HS-5 (cell line): ENCODE data around the gene CBFA2T2.
"Not testable (repeated sequence)": the region's sequence is repeated elsewhere in the genome, so short reads cannot be mapped to it uniquely, and the experiment has no call there.

ENCODE experiments used
- DNase-seq: peaks from one replicate; pipeline ENCODE4 v3.0.0-alpha.2; 2012; ENCODE audit warnings: low read depth

Gene CBFA2T2

DNA sequence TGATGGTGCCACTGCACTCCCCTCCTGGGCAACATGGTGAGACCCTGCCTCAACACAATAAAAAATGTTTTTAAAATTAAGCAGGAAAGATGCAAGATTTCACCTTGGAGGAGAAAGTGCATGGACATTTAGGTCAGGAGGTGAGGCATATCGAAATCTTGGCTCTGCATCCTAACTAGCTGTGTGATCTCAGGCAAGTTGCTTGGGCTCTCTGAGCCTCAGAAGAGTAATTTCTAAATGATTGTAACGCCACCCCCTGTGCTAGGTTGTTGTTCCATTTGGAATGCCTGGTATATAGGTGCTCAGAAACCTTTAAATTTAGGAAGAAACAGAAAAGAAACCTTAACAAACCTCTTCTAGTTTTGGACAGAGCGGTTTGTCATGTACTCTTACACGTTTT lies 136.3 kb downstream of the CBFA2T2 start:
- no peak for DNase-seq

DNA sequence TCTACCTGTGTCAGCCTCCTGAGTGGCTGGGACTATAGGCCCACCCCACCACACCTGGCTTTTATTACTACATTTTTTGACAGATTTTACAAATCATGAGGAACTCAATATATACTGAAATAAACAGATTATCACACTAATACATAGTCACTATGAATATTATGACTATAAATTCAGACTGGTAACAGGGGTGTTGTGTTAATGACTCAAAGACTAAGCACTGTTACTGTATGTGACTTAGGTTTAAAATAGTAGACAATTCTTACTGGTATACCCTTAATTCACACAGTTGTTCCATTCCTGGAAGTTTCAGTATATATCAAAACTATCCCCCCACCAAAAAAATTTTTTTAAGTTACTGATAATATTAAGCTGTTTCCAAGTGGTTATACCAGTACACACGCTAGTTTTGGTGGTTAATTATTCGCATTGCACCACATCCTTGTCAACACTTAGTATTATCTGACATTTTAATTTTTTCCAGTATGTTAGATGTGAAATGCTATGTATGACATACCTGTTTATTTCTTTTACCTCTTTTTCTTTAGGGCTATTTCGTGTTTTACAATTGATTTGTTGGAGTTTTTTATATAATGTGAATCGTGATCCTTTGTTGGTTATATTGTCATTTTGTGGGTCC lies 137.8 kb downstream of the CBFA2T2 start:
- DNase-seq = no peak

DNA sequence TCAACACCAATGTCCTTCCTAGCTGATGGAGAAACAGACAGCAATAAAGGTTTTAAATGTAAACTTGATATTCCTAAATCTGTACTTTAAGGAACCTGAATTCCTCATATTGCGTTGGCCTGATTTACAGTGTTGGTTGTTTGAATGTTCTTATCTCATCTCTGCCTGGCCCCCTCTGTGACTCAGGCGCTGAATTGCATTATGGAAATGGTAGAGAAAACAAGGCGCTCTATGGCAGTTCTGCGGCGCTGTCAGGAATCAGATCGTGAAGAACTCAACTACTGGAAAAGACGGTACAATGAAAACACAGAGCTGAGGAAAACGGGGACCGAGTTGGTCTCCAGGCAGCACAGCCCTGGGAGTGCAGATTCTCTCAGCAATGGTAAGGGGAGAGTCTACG lies 139.6 kb downstream of the CBFA2T2 start:
- DNase-seq = no peak

DNA sequence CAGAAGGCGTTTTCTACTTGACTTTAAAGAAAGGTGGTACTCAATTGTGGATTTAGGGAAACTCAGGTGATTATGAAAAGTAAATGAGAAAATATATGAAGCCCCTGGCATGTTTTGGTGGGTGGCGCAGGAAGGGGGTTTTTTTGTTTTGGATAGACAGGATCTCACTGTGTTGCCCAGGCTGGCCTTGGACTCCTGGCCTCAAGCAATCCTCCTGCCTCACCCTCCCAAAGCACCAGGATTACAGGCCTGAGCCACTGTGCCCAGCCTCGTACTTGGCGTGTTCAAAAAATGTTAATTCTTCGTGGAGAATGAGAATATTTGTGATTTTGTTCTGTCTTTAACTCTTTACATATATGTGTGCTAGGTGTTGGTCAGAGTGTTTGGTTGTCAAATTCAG lies 140.1 kb downstream of the CBFA2T2 start:
- DNase-seq = no peak

DNA sequence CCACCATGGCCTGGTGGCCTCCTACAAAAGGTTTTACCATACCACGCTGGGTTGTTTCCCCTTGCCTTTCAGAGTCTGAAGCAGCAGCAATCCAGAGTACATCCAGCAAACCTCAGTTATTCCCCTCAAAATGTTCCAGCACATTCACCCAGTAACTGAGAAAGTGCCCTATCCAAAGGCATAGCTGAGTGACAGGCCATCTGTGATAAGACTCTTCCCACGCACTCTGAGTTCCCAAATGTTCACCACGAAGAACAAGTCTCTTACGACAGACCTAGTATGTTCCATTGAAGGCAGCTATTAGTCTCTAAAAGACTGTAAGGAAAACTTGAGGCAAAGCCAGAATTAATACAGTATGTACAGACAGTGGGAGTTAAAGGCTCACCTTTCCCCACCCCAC lies 140.6 kb downstream of the CBFA2T2 start:
- no peak for DNase-seq

DNA sequence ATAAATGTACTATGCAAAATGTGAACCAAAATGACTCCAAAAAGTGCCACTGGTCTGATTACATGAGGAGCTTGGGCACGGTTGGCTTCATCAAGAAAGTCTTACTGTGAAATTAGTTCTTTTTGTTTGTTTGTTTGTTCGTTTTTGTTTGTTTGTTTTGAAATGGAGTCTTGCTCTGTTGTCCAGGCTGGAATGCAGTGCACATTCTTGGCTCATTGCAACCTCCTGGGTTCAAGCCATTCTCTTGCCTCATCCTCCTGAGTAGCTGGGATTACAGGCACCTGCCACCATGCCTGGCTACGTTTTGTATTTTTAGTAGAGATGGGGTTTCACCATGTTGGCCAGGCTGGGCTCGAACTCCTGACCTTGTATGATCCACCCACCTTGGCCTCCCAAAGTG lies 142.0 kb downstream of the CBFA2T2 start:
- DNase-seq = not testable (repeated sequence)

DNA sequence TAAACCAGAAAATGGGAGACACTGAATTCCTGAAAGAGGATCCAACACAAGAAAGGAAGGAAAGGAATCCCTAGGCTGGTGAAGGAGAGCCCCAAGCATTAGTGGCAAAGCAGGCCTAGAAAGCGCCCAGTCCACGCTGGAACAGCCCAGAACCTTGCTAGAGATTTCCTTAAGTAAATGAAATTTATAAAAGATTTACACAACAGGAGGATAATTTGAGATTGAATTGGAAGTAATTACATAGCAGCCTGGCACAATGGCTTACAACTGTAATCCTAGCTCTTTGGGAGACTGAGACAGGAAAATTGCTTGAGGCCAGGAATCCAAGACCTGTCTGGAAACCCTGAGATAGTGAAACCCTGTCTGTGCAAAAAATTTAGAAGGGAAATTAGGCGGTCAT lies 145.4 kb downstream of the CBFA2T2 start:
- DNase-seq = no peak

DNA sequence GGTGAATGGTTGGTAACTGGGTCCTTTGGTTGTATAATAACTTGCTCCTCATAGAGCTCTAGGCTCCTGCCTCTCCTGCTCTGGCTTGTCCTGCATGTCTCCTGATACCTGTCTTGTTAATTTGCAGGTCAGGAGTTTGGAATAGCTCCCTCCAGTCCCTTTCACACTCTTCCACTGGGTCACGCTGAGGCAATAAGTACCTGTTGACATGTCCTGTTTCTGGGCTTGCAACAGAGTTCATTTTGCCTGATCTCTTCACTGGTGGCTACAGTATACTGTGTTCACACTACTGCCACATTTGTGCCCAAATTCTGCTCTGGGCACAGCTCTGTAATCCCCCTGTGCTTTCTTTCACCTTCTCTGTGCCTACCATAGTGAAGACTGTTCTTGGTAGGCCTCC lies 146.9 kb downstream of the CBFA2T2 start:
- no peak for DNase-seq

DNA sequence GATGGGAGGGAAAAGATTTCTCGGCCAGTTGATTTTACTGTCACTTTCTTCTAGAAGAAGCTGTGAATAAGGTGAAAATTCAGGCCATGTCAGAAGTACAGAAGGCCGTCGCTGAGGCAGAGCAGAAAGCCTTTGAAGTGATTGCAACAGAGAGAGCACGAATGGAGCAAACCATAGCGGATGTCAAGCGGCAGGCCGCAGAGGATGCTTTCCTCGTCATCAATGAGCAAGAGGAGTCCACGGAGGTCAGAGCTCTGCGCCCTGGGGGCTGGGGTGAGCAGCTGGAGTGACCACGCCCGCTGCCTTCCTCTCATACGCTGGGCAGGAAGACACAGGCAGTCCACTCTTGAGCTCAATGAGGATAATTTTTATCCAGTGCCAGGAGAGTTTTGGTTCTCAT lies 150.4 kb downstream of the CBFA2T2 start:
- DNase-seq = no peak

DNA sequence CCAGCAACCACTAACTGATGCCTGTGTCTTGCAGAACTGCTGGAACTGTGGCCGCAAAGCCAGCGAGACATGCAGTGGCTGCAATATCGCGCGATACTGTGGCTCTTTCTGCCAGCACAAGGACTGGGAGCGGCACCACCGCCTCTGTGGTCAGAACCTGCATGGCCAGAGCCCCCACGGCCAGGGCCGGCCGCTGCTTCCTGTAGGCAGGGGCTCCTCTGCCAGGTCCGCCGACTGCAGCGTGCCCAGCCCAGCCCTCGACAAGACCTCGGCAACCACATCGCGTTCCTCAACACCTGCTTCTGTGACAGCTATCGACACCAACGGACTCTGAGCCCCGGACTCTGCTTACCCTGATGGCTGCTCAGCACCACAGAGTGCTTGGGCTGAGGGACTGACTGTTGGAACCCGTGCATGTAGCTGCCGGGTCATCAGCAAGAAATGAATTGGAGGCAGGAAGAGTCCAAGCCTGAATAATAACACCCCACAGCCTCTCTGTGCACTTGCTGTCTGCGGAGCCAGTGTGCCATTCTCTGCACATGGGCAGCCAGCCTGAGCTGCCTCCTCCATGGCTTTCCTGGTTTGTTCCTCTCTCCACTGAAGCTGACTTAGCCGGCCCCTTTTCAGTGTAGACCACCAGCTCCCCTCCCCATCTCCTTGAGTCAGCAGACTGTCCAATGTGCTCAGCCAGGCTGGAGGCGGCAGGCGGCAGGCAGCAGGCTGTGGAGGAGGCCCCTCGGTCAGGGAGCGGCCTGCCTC lies 154.6 kb downstream of the CBFA2T2 start:
- DNase-seq = no peak

DNA sequence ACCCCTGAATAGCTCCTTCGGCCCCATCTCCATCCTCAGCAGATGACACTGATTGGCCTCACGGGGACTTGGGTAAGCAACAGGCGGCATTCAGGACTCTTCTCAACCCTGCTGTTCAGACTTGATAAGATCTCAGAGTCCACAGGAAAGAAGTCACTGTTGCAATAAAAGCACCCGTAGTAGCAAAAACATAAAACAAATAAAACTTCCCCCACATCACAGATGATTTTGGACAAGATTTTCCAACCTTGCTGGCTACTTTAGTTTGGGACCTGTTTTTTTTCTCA lies 155.1 kb downstream of the CBFA2T2 start:
- DNase-seq = no peak

DNA sequence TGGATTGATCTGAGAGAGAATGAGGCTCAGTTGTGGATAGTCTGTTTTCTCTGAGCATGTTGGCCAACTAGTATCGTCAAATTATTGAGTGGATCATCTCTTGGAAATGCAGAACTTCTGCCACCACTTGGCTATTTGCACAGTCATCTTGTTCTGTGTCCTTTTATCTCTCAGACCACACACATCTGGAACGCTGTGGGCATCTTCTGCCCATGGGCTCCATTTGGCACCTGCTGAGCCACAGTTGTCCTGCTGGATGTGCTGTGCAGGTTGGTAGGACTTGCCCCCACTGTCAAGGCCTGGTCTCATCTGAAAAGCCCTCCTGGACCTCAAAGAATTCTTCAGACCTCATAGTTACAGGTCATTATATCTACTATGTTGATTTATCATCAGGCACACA lies 155.5 kb downstream of the CBFA2T2 start:
- DNase-seq = no peak

DNA sequence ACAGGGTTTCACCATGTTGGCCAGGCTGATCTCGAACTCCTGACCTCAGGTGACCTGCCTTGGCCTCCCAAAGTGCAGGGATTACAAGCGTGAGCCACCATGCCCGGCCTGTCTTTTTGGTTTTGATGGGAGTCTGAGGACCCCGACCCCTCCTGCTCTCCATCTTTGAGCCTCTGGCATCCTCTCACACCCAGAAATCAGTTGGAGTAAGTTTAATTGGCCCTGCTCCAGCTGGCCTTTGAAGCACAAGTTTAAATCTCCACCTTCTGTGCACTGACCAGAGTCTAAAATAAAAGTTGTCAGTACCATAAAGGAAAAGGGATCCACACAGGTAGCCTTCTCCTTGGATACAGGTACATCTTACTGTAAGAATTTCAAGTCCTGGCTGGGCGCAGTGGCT lies 156.3 kb downstream of the CBFA2T2 start:
- DNase-seq = no peak

DNA sequence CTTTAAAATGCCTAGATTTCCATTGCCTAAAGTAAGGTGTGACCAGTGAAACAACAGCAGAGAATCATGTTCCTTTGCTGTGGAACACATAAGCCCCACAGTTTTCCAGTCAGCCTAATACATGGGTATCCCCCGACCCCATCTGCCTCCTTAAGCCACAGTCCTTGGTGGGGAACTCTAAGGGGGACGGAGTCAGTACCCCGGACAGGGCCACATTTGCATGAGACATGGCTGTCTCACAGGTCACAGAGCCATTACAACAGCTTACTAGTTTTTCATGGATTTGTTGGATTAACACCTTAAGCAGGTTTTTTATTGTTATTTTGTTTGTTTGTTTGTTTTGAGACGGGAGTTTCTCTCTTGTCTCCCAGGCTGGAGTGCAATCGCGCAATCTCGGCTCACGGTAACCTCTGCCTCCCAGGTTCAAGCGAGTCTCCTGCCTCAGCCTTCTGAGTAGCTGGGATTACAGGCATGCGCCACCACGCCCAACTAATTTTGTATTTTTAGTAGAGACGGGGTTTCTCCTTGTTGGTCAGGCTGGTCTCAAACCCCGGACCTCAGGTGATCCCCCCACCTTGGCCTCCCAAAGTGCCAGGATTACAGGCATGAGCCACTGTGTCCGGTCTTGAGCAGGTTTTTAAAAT lies 157.2 kb downstream of the CBFA2T2 start:
- not testable (repeated sequence) for DNase-seq

DNA sequence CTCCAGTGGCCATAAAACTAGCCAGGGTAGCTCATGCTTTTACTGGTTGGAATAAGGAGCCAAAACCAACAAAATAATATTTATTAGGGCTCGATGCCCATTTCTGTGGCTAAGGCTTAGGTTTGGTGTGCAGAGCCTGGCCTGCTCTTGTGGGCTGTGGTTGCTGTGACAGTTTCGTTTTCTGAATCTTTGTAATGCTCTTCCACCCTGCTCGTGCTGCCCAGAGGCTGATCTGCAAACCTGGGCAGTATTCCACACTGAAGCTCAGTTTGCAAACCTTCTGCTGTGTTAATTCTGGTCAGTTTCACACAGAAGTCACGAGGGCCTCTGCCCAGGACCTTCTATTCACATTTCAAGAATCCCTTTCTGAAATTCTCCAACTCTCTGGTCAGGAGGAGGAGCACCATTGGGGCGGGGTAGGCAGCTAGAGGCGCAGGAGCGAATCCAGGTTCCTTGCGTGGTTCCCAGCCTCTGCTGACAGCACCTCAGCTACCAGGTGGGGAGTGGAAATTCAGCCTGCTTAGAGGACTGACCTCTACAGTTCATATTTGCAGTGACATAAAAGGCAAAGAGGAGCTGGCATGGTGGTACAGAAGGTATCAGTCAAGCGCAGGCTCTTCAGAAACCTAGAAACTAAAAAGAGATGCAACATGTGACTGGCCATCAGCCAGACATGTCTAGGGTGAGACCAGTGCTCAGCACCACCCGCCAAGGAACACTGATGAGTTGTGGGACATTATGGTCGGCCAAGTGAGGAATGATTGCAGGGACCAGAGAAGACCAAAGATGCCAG lies 157.9 kb downstream of the CBFA2T2 start:
- DNase-seq = no peak

DNA sequence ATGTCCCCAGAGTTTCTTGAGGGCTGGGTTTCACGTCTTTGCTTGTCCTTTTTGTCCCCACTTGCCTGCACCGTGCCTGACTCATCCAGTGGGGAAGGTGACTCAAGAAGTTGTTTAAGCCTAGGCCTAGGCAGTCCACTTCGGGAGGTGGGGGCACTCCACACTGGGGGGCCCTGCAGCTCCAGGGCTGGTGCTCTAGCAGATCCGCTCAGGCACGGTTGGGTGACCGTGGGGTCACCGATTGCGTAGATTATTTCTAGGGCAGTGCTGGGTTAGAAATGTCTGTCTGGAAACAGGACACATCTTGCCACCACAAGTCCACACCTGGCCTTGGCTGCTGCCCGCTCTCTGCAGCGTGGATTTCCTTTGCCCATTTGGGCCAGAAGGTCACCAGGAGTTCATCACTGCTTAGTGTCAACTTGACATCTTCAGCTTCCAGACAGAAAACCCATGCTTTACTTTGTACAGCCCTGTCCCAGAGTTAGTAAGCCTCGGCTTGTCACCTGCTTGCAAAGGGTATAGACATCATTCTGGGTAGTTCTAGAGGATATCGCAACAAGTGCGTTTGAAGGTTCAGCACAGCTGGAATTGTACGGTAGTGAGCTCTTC lies 158.6 kb downstream of the CBFA2T2 start:
- no peak for DNase-seq

DNA sequence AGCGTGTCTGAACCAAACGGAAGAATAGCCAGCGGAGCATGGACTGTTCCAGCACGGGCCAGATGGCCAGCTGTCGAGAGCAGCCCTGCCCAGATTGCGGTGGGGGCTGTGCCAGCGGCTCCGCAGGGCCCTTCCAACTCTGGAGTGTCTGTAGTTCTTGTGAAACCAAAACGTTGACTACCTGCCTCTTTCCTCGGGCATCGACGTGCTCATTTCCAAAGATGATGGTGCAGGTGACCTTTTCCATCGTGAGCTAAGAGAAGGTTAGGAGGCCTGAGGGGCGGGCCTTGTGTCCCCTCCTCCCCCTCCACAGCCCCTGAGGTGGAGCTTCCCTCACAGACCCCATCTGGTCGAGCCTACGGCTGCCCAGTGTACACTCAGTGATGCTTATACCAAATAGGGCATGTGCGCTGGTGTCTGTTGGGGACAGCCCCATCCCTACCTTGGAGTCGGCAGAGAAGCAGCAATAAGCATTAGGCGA lies 159.3 kb downstream of the CBFA2T2 start:
- DNase-seq = no peak

DNA sequence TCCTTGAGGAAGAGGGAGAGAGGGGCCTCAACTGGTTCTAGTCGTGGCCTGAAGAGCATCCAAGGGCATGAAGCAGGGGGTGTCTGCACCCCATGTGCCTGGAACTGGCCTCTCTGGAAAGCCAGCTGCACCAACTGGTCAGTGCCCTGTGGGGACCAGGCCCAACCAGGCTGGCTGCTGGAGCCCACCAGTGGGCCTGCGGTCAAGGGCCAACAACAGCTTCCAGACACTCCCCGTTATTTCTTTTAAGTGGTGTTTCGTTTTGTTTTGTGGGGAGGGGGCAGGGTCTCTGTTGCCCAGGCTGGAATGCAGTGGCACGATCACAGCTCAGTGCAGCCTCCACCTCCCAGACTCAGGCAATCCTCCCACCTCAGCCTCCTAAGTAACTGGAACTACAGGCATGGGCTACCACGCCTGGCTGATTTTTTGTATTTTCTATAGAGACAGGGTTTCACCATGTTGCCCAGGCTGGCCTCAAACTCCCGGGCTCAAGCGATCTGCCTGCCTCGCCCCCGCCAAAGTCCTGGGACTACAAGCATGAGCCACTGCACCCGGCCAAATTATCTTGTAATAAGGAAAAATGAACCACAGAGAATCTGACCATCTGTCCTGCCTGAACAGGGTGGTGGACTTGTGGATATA lies 160.3 kb downstream of the CBFA2T2 start:
- no peak for DNase-seq

DNA sequence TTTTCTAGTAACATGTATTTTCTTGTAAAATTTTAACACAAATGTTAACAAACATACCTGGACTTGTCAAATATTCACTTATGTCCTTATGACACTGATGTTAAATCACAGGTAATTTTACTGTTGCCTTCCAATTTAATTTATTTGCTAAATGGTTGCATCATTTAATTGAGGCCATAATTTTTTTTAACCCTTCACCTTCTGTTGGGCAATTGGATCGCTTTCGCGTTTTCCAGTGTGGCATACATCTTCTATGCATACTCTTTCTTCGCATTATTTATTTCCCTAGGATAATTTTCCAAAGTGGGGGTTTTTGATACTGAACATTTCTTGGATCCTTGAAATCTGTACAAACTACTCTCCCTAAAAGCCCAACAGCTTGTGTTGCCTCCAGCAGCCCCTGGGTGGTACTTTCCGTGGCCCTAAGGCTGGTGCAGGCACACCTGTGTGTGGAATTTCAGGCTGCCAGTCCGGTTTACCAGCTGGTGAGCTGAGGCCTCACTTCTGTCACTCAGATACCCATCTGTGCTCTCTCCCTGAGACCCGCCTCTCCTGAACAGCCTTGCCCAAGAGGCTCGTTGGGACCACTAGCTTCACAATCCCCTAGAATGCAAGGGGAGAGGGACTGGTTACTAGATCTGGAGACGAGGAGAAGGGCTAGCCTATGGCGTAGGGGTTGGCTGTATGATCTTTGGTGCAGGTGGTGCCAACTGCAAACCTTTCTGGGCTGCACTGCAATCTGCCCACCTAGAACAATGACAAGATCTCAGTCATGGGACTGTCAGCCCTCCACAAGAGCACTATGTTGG lies 161.1 kb downstream of the CBFA2T2 start:
- DNase-seq = no peak

DNA sequence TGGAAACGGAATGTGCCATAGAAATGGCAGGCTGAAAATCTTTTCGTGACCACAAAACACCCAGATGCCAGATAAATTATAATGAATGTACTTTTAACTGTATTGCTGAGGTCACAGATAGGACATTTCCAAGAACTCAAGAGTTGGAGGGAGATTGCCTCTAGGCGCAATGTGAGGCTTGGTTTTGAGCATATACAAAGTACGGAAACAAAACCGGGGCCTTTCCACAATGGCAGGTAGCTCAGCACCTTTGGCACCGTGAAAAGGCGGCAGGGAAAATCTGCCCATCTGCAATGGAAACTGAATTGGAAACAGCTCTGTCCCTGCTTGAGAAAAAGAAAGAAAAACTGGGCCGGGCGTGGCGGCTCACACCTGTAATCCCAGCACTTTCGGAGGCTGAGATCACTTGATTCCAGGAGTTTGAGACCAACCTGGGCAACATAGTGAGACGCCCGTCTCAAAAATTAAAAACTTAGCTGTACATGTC lies 161.7 kb downstream of the CBFA2T2 start:
- no peak for DNase-seq
